Kidney glomerular epithelial cell (primary cell): ENCODE results near the gene NOA1.
"Not testable (repeated sequence)": the region's sequence is repeated elsewhere in the genome, so short reads cannot be mapped to it uniquely, and the experiment has no call there.

Source experiments
- DNase-seq: peaks from one replicate; lab custom pipeline; 2025; lab: John Stamatoyannopoulos, UW

NOA1 gene

GRCh38 chr4:56958111-56958517, 19.3 kb downstream of the NOA1 start:
- peak; percentile 93 for DNase-seq

- no peak for DNase-seq
Measured at GRCh38 chr4:56953680-56954520, 23.5 kb downstream of the NOA1 start.

- no peak for DNase-seq
Measured at GRCh38 chr4:56941403-56941802, 36.0 kb downstream of the NOA1 start.

- DNase-seq: no peak
Measured at GRCh38 chr4:56940971-56941370, 36.4 kb downstream of the NOA1 start.

- DNase-seq: no peak
Measured at GRCh38 chr4:56940403-56940802, 37.0 kb downstream of the NOA1 start.

GRCh38 chr4:56939826-56940225, 37.6 kb downstream of the NOA1 start:
- DNase-seq: not testable (repeated sequence)

GRCh38 chr4:56937262-56937661, 40.1 kb downstream of the NOA1 start:
- peak; percentile 71 for DNase-seq

GRCh38 chr4:56931924-56932323, 45.5 kb downstream of the NOA1 start:
- DNase-seq: no peak

- DNase-seq: no peak
Measured at GRCh38 chr4:56930638-56931037, 46.8 kb downstream of the NOA1 start.

GRCh38 chr4:56927196-56927595, 50.2 kb downstream of the NOA1 start:
- DNase-seq: no peak

GRCh38 chr4:56914977-56915376, 62.4 kb downstream of the NOA1 start:
- DNase-seq: not testable (repeated sequence)

- DNase-seq: no peak
Measured at GRCh38 chr4:56914336-56914735, 63.1 kb downstream of the NOA1 start.
